Pons (tissue), 1 donor: ENCODE results near the gene HIVEP2.

Experiments used
- DNase-seq: peaks from one replicate; pipeline ENCODE4 v3.0.0-alpha.2; 2016; ENCODE audit warnings: low spot score

HIVEP2 gene

GRCh38 chr6:142892254-142893021 lies 52.5 kb downstream of the HIVEP2 start:
- no peak for DNase-seq

DNA sequence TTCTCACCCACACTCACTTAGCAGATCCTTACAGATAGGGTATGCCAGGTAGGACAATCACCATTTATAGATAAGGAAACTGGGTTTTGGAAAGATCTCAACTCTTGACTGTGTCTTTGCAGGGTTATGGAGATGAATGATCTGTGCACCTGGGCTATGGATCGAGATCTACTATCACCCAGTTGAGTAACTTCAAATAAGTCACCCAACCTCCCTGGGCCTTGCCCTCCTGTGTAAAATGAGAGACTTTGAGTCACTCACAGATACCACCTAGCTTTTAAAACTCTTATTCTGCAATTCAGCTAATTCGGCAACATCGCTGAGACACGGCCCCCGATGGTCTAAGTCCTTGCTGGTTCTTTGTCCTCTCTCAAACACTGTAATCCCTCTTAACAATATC lies 53.5 kb downstream of the HIVEP2 start:
- DNase-seq = no peak

GRCh38 chr6:142888456-142888855 lies 56.5 kb downstream of the HIVEP2 start:
- DNase-seq = no peak

DNA sequence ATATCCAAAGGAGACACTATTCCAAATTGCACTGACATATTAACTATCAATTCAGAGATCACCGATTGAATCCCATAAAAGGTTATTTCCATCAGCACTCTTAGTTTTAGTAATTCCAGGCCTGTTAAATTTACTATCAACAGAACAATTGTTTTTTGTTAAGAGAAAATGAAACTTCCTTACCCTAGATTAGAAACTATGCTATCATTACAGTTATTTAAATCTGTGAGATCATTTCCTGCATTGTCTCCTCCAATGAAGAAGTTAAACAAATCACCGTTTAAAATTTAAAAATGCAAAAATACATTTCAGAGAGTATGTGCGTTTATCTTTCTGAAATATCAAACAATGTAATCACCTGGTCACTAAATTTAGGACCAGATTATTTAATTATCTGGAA lies 57.5 kb downstream of the HIVEP2 start:
- DNase-seq = no peak

DNA sequence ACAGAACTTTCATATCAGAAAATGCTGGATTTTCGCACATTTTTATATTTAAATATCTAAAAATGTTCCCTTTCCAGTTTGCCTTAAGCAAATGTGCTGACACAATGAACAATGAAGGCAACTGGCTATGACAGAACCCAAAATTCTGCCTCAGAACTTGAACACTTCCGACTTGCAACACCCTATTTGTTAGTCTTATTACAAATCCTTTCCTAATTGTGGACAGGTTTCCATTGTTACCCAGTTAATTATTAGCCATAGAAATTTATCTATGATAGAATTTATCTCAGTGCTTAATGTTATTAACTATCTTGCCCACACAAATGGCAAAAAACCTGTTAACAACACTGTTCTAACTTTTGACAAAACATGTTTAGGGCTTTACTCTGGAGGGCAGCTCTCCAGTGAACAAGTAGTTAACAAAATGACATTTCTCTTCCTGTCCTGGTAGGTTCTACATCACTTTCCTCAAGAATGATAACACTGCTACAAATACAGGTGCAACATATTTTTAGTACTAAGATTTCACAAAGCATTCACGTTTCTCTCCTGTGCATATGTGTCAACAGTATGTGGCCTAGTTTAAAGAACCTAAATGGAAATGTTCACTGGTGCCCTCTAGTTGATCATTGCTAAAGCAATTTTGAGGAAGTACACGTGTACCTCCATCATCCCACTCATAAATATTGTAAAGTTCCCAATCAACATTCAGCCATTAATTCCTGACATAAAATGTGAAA lies 58.4 kb downstream of the HIVEP2 start:
- peak; percentile 75 for DNase-seq

DNA sequence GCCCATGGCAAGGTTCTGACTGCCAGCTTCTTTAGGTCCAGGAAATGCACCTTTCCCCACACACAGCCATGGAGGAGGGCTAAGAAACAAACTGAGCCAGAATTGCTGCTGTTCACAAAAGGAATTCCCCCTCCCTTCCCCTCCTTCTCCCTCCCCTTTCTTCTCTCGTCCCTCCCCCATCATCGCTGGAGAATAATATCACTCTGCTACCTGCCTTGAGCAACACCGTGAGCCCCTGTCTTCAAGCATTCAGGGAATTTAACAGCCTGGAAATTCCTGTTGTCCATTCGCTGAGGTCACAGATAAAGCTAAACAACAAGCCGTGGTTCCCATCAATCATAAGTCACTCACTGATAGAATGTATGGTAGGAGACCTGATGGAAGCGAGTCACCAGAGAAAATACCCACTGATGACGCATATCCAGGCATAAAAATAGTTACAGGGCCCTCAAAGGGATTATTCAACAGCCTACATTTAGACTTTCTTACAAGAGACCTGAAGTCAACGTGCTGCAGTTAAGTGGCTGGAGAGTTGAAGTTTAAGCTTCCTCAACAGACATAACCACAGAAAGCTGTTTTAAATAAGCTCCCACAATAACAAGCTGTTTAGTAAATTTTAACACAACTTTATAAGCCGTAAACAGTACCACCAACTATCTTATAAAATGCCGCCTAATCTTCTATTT lies 59.7 kb downstream of the HIVEP2 start:
- DNase-seq = peak; percentile 68

- no peak for DNase-seq
Measured at GRCh38 chr6:142884214-142885035, 60.6 kb downstream of the HIVEP2 start.

DNA sequence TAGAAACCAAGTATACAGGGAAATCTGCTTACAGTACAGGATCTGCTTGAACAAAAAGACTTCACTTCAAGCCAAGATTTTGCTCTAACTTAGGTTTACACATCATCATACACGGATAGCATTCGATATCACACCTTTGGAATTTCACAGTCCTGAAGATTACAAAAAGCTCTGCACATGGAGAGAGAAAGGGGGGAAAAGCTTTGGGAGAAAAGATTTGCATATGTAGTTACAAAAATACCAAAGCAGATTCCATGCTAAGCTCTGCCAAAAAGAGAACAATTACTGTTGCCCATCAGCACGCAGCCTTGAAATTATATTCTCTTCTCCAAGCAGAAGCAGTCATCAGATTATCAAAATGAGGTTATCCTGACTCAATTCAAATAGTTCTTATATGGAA lies 62.0 kb downstream of the HIVEP2 start:
- DNase-seq = no peak

DNA sequence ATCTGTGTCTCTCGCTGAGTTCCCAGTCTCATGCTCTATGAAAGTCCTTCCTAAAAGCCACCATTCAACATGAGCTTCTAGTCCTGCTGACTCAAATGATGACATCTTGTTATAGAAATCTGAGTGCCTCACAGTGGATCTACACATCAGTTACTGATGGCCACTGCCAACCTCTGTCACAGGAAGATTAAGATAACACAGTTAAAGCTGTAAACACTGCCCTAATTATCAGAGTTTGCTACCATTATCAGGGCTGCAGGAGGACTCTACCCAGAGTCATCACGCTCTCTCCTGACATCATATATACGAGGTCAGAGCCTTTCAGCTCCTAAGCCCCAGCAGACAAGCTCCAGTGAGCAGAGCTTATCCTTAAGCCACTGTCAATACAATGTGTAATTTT lies 63.2 kb downstream of the HIVEP2 start:
- DNase-seq = no peak

DNA sequence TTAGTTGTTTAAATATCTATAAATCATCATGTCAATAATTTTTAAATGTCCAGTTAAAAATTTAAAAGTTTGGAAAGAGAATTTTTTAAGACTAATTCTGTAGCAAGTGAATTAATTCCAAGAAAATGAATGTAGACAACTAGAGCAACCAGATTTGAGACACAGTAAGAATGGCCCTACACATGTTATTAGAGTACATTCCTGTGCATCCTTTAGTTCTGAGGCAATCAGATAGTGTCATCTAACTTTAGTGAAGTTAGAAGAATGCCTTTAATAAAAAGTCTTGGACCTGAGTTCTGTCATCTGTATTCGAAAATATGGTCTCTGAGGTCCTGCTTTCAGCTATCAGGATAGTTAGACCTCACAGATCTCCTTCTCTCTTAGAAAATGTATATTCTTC lies 63.7 kb downstream of the HIVEP2 start:
- no peak for DNase-seq

DNA sequence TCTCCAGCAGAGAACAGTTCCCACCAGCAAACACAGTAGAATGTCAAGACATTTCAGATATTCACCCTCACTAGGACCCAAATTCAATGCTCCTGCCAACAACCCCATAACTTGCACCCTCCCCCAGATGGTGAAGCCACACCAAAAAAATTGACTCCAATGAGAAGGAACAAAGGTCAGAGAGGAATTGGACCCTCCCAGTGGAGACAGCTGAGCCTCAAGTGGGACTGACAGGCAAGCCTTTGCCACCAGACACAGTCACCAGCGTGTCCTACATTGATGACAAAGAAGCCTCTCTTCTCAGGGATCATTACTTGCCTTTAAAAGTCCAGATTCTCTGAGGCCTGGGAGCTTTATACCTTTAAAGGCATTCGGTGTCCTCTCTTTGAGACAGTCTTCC lies 64.8 kb downstream of the HIVEP2 start:
- no peak for DNase-seq

DNA sequence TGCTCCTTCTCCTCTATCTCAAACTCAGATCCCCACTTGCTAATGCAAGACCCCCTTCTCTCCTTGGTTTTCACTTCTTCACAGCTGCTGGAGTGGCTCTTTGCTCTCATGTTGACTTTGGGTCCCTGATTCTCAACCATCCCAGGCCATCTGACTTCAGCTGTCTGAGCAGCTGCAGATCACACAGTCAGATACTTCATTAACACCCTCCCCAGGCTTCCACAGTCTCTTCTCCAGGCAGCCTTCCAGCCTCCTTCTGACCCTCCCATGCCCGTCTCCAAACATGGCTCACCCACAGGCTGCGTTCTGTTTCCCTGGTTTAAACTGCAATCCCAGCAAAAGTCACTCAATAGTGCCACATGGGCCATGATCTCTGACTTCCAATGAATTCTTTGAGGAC lies 65.4 kb downstream of the HIVEP2 start:
- DNase-seq = no peak

- no peak for DNase-seq
Measured at GRCh38 chr6:142879076-142879475, 65.9 kb downstream of the HIVEP2 start.

DNA sequence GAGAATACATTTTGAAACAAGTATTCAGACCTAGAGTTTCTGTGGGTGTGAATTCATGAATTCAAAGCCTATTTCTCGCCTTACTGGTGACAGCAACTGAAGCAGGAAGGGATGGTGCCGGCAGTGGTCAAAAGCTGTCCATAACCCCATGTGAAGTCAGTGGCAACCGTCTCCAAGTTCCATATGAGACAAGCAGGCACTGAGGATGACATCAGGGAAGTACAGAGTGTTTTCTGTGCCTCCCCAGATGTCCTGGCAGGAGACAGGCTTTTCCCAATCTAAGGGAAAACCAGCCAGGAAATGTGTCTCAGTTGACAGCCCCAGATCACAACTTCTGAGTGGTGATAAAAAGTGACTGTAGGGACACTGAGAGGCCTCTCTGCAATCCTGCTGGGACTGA lies 66.6 kb downstream of the HIVEP2 start:
- DNase-seq = peak; percentile 79

- no peak for DNase-seq
Measured at GRCh38 chr6:142874676-142875075, 70.3 kb downstream of the HIVEP2 start.

DNA sequence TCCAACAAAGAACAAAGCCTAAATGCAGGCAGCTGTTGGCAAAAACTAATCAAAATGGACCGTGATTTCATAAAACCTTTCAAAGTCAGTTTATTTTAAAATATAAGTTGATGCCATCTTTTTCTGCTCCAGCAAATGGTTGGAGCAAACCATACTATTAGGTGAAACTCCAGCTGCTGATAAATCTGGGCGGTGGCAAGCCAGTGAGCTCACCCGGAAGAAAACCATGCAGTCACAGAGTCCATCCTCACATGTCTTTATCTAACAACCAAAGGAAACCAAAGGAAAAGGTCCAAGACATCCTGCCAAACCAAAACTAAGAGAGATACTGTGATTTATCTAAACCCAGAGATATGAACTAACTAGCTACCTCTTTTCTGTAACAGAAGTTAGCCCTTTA lies 72.6 kb downstream of the HIVEP2 start:
- DNase-seq = no peak

GRCh38 chr6:142871910-142872331 lies 73.1 kb downstream of the HIVEP2 start:
- peak; percentile 87 for DNase-seq

GRCh38 chr6:142870787-142871415 lies 74.1 kb downstream of the HIVEP2 start:
- no peak for DNase-seq

GRCh38 chr6:142868917-142869316 lies 76.1 kb downstream of the HIVEP2 start:
- no peak for DNase-seq

DNA sequence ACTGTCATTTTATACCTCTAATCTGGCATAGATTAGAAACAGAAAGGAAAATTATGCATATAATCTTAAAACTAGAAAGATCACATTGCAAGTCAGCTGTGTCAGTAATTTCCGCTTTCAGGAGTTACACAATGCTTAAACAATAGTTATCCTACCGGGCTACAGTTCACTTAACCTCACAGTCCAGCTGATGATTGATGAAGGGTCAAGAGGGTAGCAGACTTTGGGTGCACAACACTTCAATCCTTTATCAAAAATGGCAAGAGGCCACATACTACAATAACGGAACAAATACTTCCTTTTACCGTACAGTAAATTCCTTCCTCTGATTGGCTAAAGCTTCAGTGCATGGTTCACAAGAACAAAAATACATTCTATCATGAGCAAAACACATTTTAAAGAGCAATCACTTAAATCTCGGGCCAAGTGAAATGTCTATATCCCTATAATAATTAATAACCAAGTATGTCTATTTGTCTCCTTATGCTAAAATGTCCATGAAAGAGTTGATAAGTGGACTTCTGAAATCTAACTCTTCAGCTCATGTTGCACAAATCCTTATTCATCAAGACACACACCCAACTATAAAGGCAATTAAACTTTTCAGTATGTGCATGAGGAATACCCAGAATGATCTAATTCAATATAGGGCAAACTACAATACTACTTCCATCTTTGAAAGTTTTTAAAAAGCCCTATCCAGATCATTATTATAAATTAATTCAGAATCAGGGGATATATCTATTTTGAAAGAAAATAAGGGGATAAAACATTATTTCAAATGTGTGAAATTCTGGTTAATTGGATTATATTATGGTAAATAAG lies 76.8 kb downstream of the HIVEP2 start:
- no peak for DNase-seq

DNA sequence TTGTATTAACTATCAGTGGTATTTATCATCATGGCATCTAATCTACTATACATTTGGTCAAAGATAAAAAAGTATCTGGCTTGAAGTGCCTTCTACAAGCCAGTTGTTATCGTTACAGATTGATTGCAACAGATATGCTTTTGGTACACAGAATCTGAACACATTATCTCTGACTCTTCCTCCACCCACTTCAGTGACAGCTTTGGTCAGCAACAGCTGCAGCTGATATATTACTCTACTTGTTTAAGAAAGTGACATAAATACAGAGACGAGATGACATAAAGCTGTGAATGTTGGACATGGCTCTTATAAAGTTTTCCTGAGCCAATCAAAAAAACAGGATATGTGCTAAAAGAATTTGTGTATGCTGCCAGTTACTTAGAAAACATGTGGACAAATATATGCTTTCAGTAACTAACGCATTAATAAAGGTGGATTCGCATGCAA lies 77.6 kb downstream of the HIVEP2 start:
- DNase-seq = no peak
